Mesenchymal stem cell (in vitro differentiated cells and primary cell): ENCODE data around the gene ALPL.
A peak's percentile ranks its signal among the peaks of the same experiment; 100 is the strongest.

Source experiments
- DNase-seq: peaks from one replicate; pipeline ENCODE4 v3.0.0-alpha.2; 2013
- H2AFZ ChIP-seq: one replicate; pipeline ENCODE4 v1.6.1; 2013; ENCODE audit warnings: low read depth, mild to moderate bottlenecking, control low read depth, inconsistent platforms, low read length, moderate library complexity
- H2AK5ac ChIP-seq: 2 replicates; pipeline ENCODE4 v1.6.1; 2013; ENCODE audit warnings: low read length, moderate library complexity, mild to moderate bottlenecking, inconsistent platforms; ENCODE audit not compliant: severe bottlenecking
- H2BK120ac ChIP-seq: one replicate; pipeline ENCODE4 v1.6.1; 2013; ENCODE audit warnings: low read depth, mild to moderate bottlenecking, inconsistent platforms, low read length, moderate library complexity
- H2BK12ac ChIP-seq, 2 experiments: one replicate each; pipeline ENCODE4 v1.6.1; 2013; ENCODE audit warnings: inconsistent platforms in 2 of 2, low read length in 2 of 2, mild to moderate bottlenecking in 2 of 2, moderate library complexity in 2 of 2, control low read depth in 1 of 2
- H2BK15ac ChIP-seq: one replicate; pipeline ENCODE4 v1.6.1; 2013; ENCODE audit warnings: mild to moderate bottlenecking, low read depth, inconsistent platforms; ENCODE audit not compliant: poor library complexity, severe bottlenecking
- H2BK5ac ChIP-seq: 2 replicates; pipeline ENCODE4 v1.6.1; 2013; ENCODE audit warnings: low read depth, mild to moderate bottlenecking, low read length, control low read depth, inconsistent platforms; ENCODE audit not compliant: poor library complexity, severe bottlenecking
- H3K14ac ChIP-seq, 2 experiments: one replicate each; pipeline ENCODE4 v1.6.1; 2013; ENCODE audit warnings: inconsistent platforms in 2 of 2, low read length in 2 of 2, control low read depth in 1 of 2, mild to moderate bottlenecking in 1 of 2, moderate library complexity in 1 of 2
- H3K18ac ChIP-seq, 2 experiments: one replicate each; pipeline ENCODE4 v1.6.1; 2013; ENCODE audit warnings: inconsistent platforms in 2 of 2, low read length in 2 of 2, control low read depth in 1 of 2, low read depth in 1 of 2, mild to moderate bottlenecking in 1 of 2
- H3K23ac ChIP-seq, 2 experiments: one replicate each; pipeline ENCODE4 v1.6.1; 2013; ENCODE audit warnings: inconsistent platforms in 2 of 2, low read length in 2 of 2, mild to moderate bottlenecking in 2 of 2, moderate library complexity in 2 of 2, control low read depth in 1 of 2
- H3K27ac ChIP-seq: 2 replicates; pipeline ENCODE4 v1.5.1; 2013; ENCODE audit warnings: mild to moderate bottlenecking, moderate library complexity, low read length, control low read depth, inconsistent platforms; ENCODE audit not compliant: poor library complexity, severe bottlenecking
- H3K27me3 ChIP-seq, 2 experiments: 2 replicates each; pipeline versions ENCODE4 v1.6.1 to v1.7.0; 2013; ENCODE audit warnings: low read length in 2 of 2, mild to moderate bottlenecking in 2 of 2, moderate library complexity in 2 of 2, control low read depth in 1 of 2, inconsistent platforms in 1 of 2; ENCODE audit not compliant: control insufficient read depth in 1 of 2, insufficient read depth in 1 of 2
- H3K36me3 ChIP-seq, 2 experiments: 2 replicates each; pipeline versions ENCODE4 v1.6.1 to v1.7.0; 2013; ENCODE audit warnings: low read length in 2 of 2, control low read depth in 1 of 2, inconsistent platforms in 1 of 2, low read depth in 1 of 2, mild to moderate bottlenecking in 1 of 2; ENCODE audit not compliant: insufficient read depth in 2 of 2, control insufficient read depth in 1 of 2
- H3K4ac ChIP-seq, 2 experiments: one replicate each; pipeline ENCODE4 v1.6.1; 2013; ENCODE audit warnings: inconsistent platforms in 2 of 2, low read length in 2 of 2, mild to moderate bottlenecking in 2 of 2, moderate library complexity in 2 of 2, control low read depth in 1 of 2, low read depth in 1 of 2
- H3K4me1 ChIP-seq: 2 replicates; pipeline ENCODE4 v1.6.1; 2013; ENCODE audit warnings: low read depth, low read length, control low read depth; ENCODE audit not compliant: control insufficient read depth, insufficient read depth
- H3K4me2 ChIP-seq: 2 replicates; pipeline ENCODE4 v1.6.1; 2013; ENCODE audit warnings: low read length, mild to moderate bottlenecking, inconsistent platforms; ENCODE audit not compliant: poor library complexity, severe bottlenecking
- H3K4me3 ChIP-seq, 2 experiments: 2 replicates each; pipeline versions ENCODE4 v1.5.1 to v1.7.0; 2013; ENCODE audit warnings: low read length in 2 of 2, mild to moderate bottlenecking in 2 of 2, control low read depth in 1 of 2, low read depth in 1 of 2; ENCODE audit not compliant: insufficient read depth in 1 of 2
- H3K79me1 ChIP-seq: replicated peaks from 2 replicates; pipeline ENCODE4 v1.6.1; 2013; ENCODE audit warnings: mild to moderate bottlenecking, control low read depth, low read length, inconsistent platforms; ENCODE audit not compliant: poor library complexity, severe bottlenecking
- H3K9ac ChIP-seq: 2 replicates; pipeline ENCODE4 v1.7.0; 2013; ENCODE audit warnings: mild to moderate bottlenecking, low read length, moderate library complexity
- H3K9me3 ChIP-seq: 2 replicates; pipeline ENCODE4 v1.7.0; 2013; ENCODE audit warnings: mild to moderate bottlenecking, low read length; ENCODE audit not compliant: control insufficient read depth
- H4K8ac ChIP-seq: one replicate; pipeline ENCODE4 v1.6.1; 2013; ENCODE audit warnings: inconsistent platforms, mild to moderate bottlenecking, low read length, moderate library complexity
- H4K91ac ChIP-seq: one replicate; pipeline ENCODE4 v1.6.1; 2013; ENCODE audit warnings: mild to moderate bottlenecking, low read length, inconsistent platforms
- WGBS: methylation state at CpG from one replicate; pipeline ENCODE4 v1.1.7; 2013; ENCODE audit warnings: mixed read lengths; 5-methylcytosine and 5-hydroxymethylcytosine counted together

ALPL gene

DNA sequence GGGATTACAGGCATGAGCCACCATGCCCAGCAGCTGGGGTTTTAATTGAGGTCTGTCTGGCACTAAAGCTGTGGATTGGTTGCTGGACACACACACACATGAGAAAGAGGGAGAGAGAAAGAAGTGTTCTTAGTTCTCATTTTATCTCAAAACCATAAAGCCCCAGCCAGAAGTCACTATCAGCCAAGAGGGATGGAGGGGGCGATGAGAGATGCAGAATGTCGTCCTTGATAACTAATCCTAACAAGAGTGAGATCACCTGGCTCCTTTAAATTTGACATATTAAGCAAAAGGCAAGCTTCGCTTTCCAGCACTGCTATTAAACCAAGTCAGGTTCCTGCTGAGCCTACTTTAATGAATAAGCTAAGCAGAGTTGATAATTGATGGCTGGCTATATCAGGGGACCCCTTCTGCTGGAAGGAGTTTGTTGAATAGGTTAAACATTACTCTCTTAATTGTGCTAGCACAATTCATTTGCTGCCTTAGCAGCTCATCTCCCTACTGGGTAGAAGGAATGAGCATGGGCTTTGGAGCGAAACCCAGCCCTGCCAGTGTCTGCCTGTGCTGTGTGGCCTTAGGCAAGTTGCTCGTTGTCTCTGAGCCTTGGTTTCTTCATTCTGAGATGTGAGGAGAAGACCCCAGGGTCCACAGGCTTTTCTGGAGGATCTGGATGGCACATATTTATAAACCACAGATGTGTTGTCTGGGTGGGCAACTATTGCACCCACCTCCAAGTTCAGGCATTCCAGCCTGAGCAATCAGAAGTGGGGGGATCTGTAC, 50.8 kb downstream of the ALPL start:
- H3K27ac ChIP-seq, result peak overlapping the region; percentile 85
- DNase-seq, result no peak
- peak overlapping the region; percentile 87 for H2AK5ac ChIP-seq
- WGBS, result 96% methylated on average over 5 of the region's 5 CpGs
- H4K8ac ChIP-seq, result no peak overlapping the region
- peaks cover 0 to 31% of the 10 kb centered on the region in 2 experiments for H3K27me3 ChIP-seq
- no peak overlapping the region for H3K4ac ChIP-seq
- H3K23ac ChIP-seq, result no peak overlapping the region
- no peak overlapping the region for H2BK120ac ChIP-seq
- H2BK15ac ChIP-seq, result no peak overlapping the region
- H3K36me3 ChIP-seq, result peaks cover 0 to 10% of the 10 kb centered on the region in 2 experiments
- H2BK12ac ChIP-seq, result no peak overlapping the region
- no peak overlapping the region for H3K14ac ChIP-seq
- no peak overlapping the region for H3K4me3 ChIP-seq
- no peak overlapping the region for H3K18ac ChIP-seq
- H3K9me3 ChIP-seq, result no peaks in the 10 kb centered on the region
- H2BK5ac ChIP-seq, result peak overlapping the region; percentile 10
- H3K79me1 ChIP-seq, result no peaks in the 10 kb centered on the region
- H3K4me2 ChIP-seq, result peak overlapping the region; percentile 7
- H3K9ac ChIP-seq, result no peak overlapping the region
- no peak overlapping the region for H4K91ac ChIP-seq
- H2AFZ ChIP-seq, result no peak overlapping the region
- H3K4me1 ChIP-seq, result peaks cover 43% of the 10 kb centered on the region

- no peak overlapping the region for H2AFZ ChIP-seq
- H2BK15ac ChIP-seq, result no peak overlapping the region
- WGBS, result 96% methylated on average over 12 of the region's 12 CpGs
- no peak overlapping the region for H3K9ac ChIP-seq
- no peak overlapping the region for H3K14ac ChIP-seq
- H3K36me3 ChIP-seq, result peaks cover 0 to 10% of the 10 kb centered on the region in 2 experiments
- no peak overlapping the region for H3K4ac ChIP-seq
- H3K23ac ChIP-seq, result no peak overlapping the region
- no peak overlapping the region for H2BK5ac ChIP-seq
- H2AK5ac ChIP-seq, result peak overlapping the region; percentile 87
- H3K9me3 ChIP-seq, result no peaks in the 10 kb centered on the region
- no peak overlapping the region for H2BK12ac ChIP-seq
- no peak overlapping the region for H3K4me3 ChIP-seq
- no peak overlapping the region for H4K91ac ChIP-seq
- peak overlapping the region; percentile 48 for H3K27ac ChIP-seq
- H2BK120ac ChIP-seq, result no peak overlapping the region
- H3K18ac ChIP-seq, result no peak overlapping the region
- no peak overlapping the region for H3K4me2 ChIP-seq
- H4K8ac ChIP-seq, result no peak overlapping the region
- H3K27me3 ChIP-seq, result peaks cover 0 to 31% of the 10 kb centered on the region in 2 experiments
- no peaks in the 10 kb centered on the region for H3K79me1 ChIP-seq
- no peak for DNase-seq
- H3K4me1 ChIP-seq, result peaks cover 53% of the 10 kb centered on the region
Observed at GRCh38 chr1:21560916-21561638, 51.9 kb downstream of the ALPL start.

DNA sequence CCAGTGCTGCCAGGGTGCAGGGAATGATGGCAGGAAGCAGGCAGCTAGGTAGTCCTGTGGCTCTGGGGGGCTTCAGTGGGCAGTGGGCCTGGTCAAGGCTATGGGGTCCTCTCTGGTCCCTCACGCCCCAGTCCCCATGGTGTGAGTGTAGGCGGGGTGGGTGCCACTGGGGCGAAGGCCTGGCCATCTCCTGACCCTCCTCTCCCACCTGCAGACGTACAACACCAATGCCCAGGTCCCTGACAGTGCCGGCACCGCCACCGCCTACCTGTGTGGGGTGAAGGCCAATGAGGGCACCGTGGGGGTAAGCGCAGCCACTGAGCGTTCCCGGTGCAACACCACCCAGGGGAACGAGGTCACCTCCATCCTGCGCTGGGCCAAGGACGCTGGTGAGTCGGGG, 53.7 kb downstream of the ALPL start:
- H3K18ac ChIP-seq, result no peak overlapping the region
- no peak overlapping the region for H2BK15ac ChIP-seq
- H3K4me1 ChIP-seq, result peaks cover 66% of the 10 kb centered on the region
- H2BK5ac ChIP-seq, result peak overlapping the region; percentile 11
- no peak overlapping the region for H4K91ac ChIP-seq
- H3K9me3 ChIP-seq, result no peaks in the 10 kb centered on the region
- no peak overlapping the region for H2AFZ ChIP-seq
- H3K23ac ChIP-seq, result no peak overlapping the region
- H3K4me2 ChIP-seq, result no peak overlapping the region
- no peak overlapping the region for H4K8ac ChIP-seq
- peak overlapping the region in 1 of 2 experiments; percentile 1 for H3K14ac ChIP-seq
- no peak overlapping the region for H3K4me3 ChIP-seq
- DNase-seq, result no peak
- peaks cover 0 to 23% of the 10 kb centered on the region in 2 experiments for H3K27me3 ChIP-seq
- 95% methylated on average over 12 of the region's 15 CpGs for WGBS
- no peak overlapping the region for H3K27ac ChIP-seq
- H2BK120ac ChIP-seq, result no peak overlapping the region
- peaks cover 0 to 10% of the 10 kb centered on the region in 2 experiments for H3K36me3 ChIP-seq
- H3K79me1 ChIP-seq, result no peaks in the 10 kb centered on the region
- H2BK12ac ChIP-seq, result no peak overlapping the region
- peak overlapping the region in 1 of 2 experiments; percentile 17 for H3K4ac ChIP-seq
- H3K9ac ChIP-seq, result no peak overlapping the region
- peak overlapping the region; percentile 73 for H2AK5ac ChIP-seq

- peaks cover 68% of the 10 kb centered on the region for H3K4me1 ChIP-seq
- H3K4me2 ChIP-seq, result no peak overlapping the region
- H3K27ac ChIP-seq, result no peak overlapping the region
- no peak overlapping the region for H3K23ac ChIP-seq
- H4K8ac ChIP-seq, result no peak overlapping the region
- H3K36me3 ChIP-seq, result peaks cover 0 to 10% of the 10 kb centered on the region in 2 experiments
- no peaks in the 10 kb centered on the region for H3K79me1 ChIP-seq
- H3K9me3 ChIP-seq, result no peaks in the 10 kb centered on the region
- H2BK12ac ChIP-seq, result no peak overlapping the region
- DNase-seq, result no peak
- H3K4ac ChIP-seq, result no peak overlapping the region
- 94% methylated on average over 16 of the region's 17 CpGs for WGBS
- peak overlapping the region; percentile 41 for H4K91ac ChIP-seq
- peak overlapping the region; percentile 47 for H2AK5ac ChIP-seq
- no peak overlapping the region for H3K14ac ChIP-seq
- H3K4me3 ChIP-seq, result no peak overlapping the region
- peaks cover 0 to 18% of the 10 kb centered on the region in 2 experiments for H3K27me3 ChIP-seq
- no peak overlapping the region for H2BK120ac ChIP-seq
- H2BK15ac ChIP-seq, result no peak overlapping the region
- H2BK5ac ChIP-seq, result no peak overlapping the region
- no peak overlapping the region for H3K9ac ChIP-seq
- H2AFZ ChIP-seq, result no peak overlapping the region
- no peak overlapping the region for H3K18ac ChIP-seq
Observed at GRCh38 chr1:21563971-21564370, 54.7 kb downstream of the ALPL start.
